ENCODE measurements around the gene SYCE3. TPM values are rescaled to one million over a fixed set of nuclear protein-coding genes. Genes with fewer than 3 reads are reported as not detected.
"Not testable (repeated sequence)": the region's sequence is repeated elsewhere in the genome, so short reads cannot be mapped to it uniquely, and the experiment has no call there.

SYCE3 gene
- total RNA-seq, 1 donor from 2014 or later = 0.71 TPM

DNA sequence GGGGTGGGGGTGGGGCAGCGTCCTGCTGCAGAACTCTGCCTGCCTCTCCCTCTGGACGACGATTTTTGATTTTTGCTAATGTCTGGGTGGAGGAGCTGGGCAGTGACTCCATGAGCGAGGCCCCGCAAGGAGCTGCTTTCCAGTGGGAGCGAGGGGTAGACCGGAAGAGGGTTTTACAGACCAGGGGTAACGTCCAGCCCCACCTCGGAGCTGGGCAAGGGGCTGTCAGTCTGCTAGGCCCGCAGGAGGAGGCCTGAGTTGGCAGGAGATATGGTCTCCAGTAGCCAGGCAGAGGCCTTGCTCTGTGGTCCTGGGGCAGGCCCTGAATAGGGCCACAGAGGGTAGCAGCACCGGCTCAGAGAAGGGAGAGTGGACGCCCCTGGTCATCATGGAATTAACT lies 46.9 kb upstream of the SYCE3 start:
- H3K36me3 ChIP-seq (ENCODE audit: control insufficient read depth, insufficient read depth, low read length) = no peaks in the 10 kb centered on the region
- no peak overlapping the region for H3K4me3 ChIP-seq (ENCODE audit: low read depth, low read length)
- H3K27me3 ChIP-seq (ENCODE audit: control insufficient read depth, insufficient read depth, low read length) = peaks cover 75% of the 10 kb centered on the region
- TF ChIP-seq, protein P1, sequence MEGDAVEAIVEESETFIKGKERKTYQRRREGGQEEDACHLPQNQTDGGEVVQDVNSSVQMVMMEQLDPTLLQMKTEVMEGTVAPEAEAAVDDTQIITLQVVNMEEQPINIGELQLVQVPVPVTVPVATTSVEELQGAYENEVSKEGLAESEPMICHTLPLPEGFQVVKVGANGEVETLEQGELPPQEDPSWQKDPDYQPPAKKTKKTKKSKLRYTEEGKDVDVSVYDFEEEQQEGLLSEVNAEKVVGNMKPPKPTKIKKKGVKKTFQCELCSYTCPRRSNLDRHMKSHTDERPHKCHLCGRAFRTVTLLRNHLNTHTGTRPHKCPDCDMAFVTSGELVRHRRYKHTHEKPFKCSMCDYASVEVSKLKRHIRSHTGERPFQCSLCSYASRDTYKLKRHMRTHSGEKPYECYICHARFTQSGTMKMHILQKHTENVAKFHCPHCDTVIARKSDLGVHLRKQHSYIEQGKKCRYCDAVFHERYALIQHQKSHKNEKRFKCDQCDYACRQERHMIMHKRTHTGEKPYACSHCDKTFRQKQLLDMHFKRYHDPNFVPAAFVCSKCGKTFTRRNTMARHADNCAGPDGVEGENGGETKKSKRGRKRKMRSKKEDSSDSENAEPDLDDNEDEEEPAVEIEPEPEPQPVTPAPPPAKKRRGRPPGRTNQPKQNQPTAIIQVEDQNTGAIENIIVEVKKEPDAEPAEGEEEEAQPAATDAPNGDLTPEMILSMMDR (IDR thresholded peaks at IDR 0.05; ENCODE audit: insufficient read depth, low read length, poor library complexity, severe bottlenecking) = no peak
- DNase-seq (ENCODE audit: low read depth) = no peak

DNA sequence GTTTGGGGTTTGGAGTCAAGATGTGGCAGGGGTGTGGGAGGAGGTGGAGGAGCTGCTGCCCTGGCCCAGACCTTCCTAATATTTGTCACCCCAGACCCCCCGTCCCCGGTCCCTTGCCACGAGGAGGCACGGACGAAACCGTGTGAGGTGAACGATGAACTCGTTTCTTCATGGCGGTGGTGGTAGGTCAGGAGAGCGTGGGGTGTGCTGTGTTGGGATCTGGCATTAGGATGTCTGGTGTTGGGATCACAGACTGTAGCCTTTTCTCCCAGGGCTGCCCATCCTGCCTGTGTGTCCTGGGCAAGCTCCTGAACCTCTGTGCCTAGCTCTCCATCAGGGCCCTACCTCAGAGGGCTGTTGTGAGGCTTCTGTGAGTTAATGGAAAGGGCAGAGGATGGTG lies 46.3 kb upstream of the SYCE3 start:
- TF ChIP-seq, protein P1 (IDR thresholded peaks at IDR 0.05; ENCODE audit: insufficient read depth, low read length, poor library complexity, severe bottlenecking) = no peak
- DNase-seq (ENCODE audit: low read depth) = no peak
- H3K27me3 ChIP-seq (ENCODE audit: control insufficient read depth, insufficient read depth, low read length) = peaks cover 78% of the 10 kb centered on the region

DNA sequence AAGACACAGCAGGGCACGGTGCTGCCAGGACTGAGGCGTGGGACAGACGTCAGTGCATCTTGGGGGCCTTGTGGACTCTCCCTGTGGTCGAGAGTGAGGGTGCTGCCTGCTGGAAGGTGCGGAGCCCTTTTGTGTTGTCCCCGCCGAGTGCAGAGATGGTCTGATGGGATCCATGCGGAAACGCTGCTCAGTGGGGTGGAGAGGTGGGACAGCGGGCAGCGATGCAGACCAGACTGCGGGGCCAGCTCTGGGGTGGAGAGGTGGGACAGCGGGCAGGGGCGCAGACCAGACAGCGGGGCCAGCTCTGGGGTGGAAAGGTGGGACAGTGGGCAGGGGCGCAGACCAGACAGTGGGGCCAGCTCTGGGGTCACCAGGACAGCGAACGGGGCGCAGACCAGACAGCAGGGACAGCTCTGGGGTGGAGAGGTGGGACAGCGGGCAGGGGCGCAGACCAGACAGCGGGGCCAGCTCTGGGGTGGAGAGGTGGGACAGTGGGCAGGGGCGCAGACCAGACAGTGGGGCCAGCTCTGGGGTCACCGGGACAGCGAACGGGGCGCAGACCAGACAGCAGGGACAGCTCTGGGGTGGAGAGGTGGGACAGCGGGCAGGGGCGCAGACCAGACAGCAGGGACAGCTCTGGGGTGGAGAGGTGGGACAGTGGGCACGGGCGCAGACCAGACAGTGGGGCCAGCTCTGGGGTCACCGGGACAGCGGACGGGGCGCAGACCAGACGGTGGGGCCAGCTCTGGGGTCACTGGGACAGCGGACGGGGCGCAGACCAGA lies 45.5 kb upstream of the SYCE3 start:
- not testable (repeated sequence) for H3K36me3 ChIP-seq (ENCODE audit: control insufficient read depth, insufficient read depth, low read length); DNase-seq (ENCODE audit: low read depth); H3K4me3 ChIP-seq (ENCODE audit: low read depth, low read length)
- H3K27me3 ChIP-seq (ENCODE audit: control insufficient read depth, insufficient read depth, low read length) = peaks cover 82% of the 10 kb centered on the region

More for the DNA sequence above, 46.3 kb upstream of the SYCE3 start:
- Histone ChIP-seq H3K36me3 (ENCODE audit: control insufficient read depth, insufficient read depth, low read length) (no peaks in the 10 kb centered on the region), H3K4me3 (ENCODE audit: low read depth, low read length) (no peak overlapping the region)

DNA sequence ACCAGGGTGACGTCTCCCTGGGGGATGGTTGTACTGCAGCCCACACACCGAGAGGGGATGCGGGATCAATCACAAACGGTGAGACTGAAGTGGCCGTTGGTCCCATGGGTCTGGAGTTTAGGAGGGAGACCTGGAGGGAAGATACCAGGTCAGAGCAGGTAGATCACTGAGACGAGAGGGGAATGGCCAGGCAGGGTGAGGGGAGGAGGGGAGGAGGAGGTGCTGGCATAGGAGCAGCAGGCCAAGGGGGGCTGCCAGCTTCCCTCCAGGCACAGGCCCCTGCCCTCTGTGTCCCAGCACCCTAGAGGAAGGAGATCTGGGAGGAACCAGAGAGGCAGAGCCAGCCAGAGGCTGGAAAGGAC lies 44.9 kb upstream of the SYCE3 start:
- TF ChIP-seq, protein P1 (IDR thresholded peaks at IDR 0.05; ENCODE audit: insufficient read depth, low read length, poor library complexity, severe bottlenecking) = no peak
- no peak for DNase-seq (ENCODE audit: low read depth)
- Histone ChIP-seq H3K36me3 (ENCODE audit: control insufficient read depth, insufficient read depth, low read length) (no peaks in the 10 kb centered on the region), H3K4me3 (ENCODE audit: low read depth, low read length) (no peak overlapping the region), H3K27me3 (ENCODE audit: control insufficient read depth, insufficient read depth, low read length) (peaks cover 83% of the 10 kb centered on the region)

DNA sequence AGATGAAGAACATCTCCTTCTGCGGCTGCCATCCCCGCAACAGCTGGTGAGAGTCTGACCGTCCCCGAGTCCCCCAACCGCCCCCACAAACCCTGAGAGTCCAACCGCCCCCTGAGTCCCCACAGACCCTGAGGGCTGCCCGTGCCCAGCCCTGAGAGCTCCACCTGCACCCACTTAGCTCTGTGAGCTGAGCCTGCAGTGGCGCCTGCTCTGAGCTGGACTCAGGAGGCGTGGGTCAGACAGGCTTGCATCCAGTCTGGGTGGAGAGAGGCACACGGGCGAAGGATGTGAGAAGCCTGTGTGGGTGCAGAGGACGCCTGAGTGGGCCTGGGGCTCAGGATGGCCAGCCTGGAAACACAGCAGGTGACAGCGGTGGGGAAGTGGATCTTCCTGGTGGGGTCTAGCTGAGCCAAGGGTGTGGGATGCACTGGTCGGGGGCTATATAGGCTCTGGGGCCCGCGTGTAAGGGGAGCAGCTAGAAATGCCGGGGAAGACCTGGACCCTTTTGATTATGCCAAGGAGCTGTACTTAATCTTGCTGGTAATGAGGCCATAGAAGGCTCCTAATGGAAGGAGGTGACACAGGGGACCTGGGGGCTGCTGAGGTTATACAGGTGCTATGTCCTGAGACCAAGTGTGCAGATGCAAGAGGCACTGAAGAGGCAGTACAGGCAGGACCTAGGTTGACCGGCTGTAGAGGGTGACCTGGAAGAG lies 44.4 kb upstream of the SYCE3 start:
- no peak overlapping the region for H3K4me3 ChIP-seq (ENCODE audit: low read depth, low read length)
- no peak for DNase-seq (ENCODE audit: low read depth)
- peaks cover 82% of the 10 kb centered on the region for H3K27me3 ChIP-seq (ENCODE audit: control insufficient read depth, insufficient read depth, low read length)
- no peaks in the 10 kb centered on the region for H3K36me3 ChIP-seq (ENCODE audit: control insufficient read depth, insufficient read depth, low read length)
- TF ChIP-seq, protein P1 (IDR thresholded peaks at IDR 0.05; ENCODE audit: insufficient read depth, low read length, poor library complexity, severe bottlenecking) = no peak

DNA sequence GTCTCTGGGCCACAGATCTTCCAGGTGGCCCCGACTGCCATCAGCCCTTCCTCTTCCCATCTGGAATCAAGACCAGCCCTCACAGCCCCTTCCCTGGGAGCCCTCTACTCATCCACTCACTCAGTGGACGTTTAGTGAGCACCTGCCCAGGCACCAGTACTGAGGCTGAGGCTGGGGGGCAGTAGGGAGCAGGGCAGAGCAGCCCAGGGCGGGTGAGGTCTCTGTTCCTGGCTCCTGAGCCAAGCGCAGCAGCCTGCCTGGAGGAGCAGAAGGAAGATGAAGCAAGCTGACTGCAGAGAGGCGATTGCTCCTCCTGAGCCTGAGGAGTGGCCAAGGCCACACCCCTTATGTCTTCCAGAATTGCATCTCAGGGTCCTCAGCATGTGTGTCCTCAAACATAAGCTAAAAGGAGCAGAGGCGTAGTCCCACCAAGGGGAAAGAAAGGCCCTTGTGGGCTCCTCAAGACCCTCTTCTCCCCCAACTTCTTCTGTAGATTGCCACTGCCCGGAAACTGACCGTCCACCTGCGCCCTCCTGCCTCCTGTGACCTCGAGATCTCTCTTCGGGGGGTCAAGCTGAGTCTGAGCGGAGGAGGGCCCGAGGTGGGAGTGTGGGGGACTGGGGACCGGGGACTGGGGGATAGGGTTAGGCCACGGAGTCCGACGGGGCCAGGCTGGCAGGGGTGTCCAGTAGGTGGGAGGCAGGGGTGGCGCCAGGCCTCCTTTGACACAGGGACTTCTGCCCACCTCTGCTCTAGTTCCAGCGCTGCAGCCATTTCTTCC lies 43.6 kb upstream of the SYCE3 start:
- TF ChIP-seq, protein P1 (IDR thresholded peaks at IDR 0.05; ENCODE audit: insufficient read depth, low read length, poor library complexity, severe bottlenecking) = no peak
- no peaks in the 10 kb centered on the region for H3K36me3 ChIP-seq (ENCODE audit: control insufficient read depth, insufficient read depth, low read length)
- peaks cover 87% of the 10 kb centered on the region for H3K27me3 ChIP-seq (ENCODE audit: control insufficient read depth, insufficient read depth, low read length)
- DNase-seq (ENCODE audit: low read depth) = no peak
- H3K4me3 ChIP-seq (ENCODE audit: low read depth, low read length) = no peak overlapping the region
